CD4-positive, alpha-beta T cell (primary cell): Measurements from ENCODE around the gene COL4A2. TPM values are rescaled to one million over a fixed set of nuclear protein-coding genes. Genes with fewer than 3 reads are reported as not detected.

Source experiments
- ATAC-seq: fragments of 200-7000 bp; cut with Tn5 transposase; one replicate; pipeline ENCODE4 v1.10.0; 2022; ENCODE audit warnings: mild to moderate bottlenecking; ENCODE audit not compliant: poor library complexity
- CTCF ChIA-PET: fragments of 350-600 bp; sonication (Branson Sonifier 250); formaldehyde crosslinking; loops from one replicate; lab custom pipeline; 2021; ENCODE audit warnings: antibody characterized with exemption, inconsistent platforms; lab: Charles Lee
- POLR2A ChIA-PET: fragments of 350-600 bp; sonication (Branson Sonifier 250); formaldehyde crosslinking; loops from one replicate; lab custom pipeline; 2021; ENCODE audit warnings: antibody characterized with exemption, inconsistent platforms; lab: Charles Lee
- DNase-seq, 14 experiments: peaks; one replicate each; pipeline ENCODE4 v3.0.0-alpha.2; 2013 to 2020; ENCODE audit warnings: mixed read lengths in 2 of 14
- H3K27ac ChIP-seq, 2 donors: one replicate each; pipeline versions ENCODE4 v1.5.1 to v1.7.0; 2013; ENCODE audit warnings: low read length in 2 of 2, low read depth in 1 of 2, mild to moderate bottlenecking in 1 of 2
- H3K27me3 ChIP-seq, 2 experiments: 1 replicate in 1 of 2; 2 replicates in 1 of 2; pipeline versions ENCODE4 v1.6.1 to v1.7.0; 2013; ENCODE audit warnings: low read length in 2 of 2, control low read depth in 1 of 2, mild to moderate bottlenecking in 1 of 2, moderate library complexity in 1 of 2; ENCODE audit not compliant: insufficient read depth in 2 of 2, control insufficient read depth in 1 of 2
- H3K36me3 ChIP-seq: one replicate; pipeline ENCODE4 v1.6.1; 2013; ENCODE audit warnings: low read length, control low read depth; ENCODE audit not compliant: insufficient read depth
- H3K4me1 ChIP-seq: one replicate; pipeline ENCODE4 v1.6.1; 2013; ENCODE audit warnings: low read length, control low read depth; ENCODE audit not compliant: insufficient read depth
- H3K4me3 ChIP-seq: one replicate; pipeline ENCODE4 v1.5.1; 2013; ENCODE audit warnings: mild to moderate bottlenecking, low read length, moderate library complexity
- H3K9me3 ChIP-seq, 2 experiments: 1 replicate in 1 of 2; 2 replicates in 1 of 2; pipeline versions ENCODE4 v1.6.1 to v1.7.0; 2013; ENCODE audit warnings: low read length in 2 of 2, mild to moderate bottlenecking in 2 of 2, control low read depth in 1 of 2, moderate library complexity in 1 of 2; ENCODE audit not compliant: control insufficient read depth in 1 of 2, insufficient read depth in 1 of 2
- H3K27ac Mint-ChIP-seq: one replicate; pipeline ENCODE4 v1.8.0; 2020; ENCODE audit warnings: mixed read lengths
- H3K27me3 Mint-ChIP-seq: one replicate; pipeline ENCODE4 v1.8.0; 2021; ENCODE audit warnings: mixed read lengths
- H3K36me3 Mint-ChIP-seq: one replicate; pipeline ENCODE4 v1.8.0; 2021; ENCODE audit warnings: low read depth, mixed read lengths
- H3K4me1 Mint-ChIP-seq: one replicate; pipeline ENCODE4 v1.8.0; 2021; ENCODE audit warnings: low read depth, mixed read lengths
- H3K4me3 Mint-ChIP-seq: one replicate; pipeline ENCODE4 v1.8.0; 2020; ENCODE audit warnings: mild to moderate bottlenecking, mixed read lengths
- H3K9me3 Mint-ChIP-seq: one replicate; pipeline ENCODE4 v1.8.0; 2020; ENCODE audit warnings: mixed read lengths
- CTCF ChIP-seq: fragments of 200-600 bp; IDR thresholded peaks from one replicate; pipeline ENCODE4 v1.8.0; 2022; ENCODE audit warnings: antibody characterized with exemption, mild to moderate bottlenecking
- intact Hi-C, 2 experiments: fragments of 100-400 bp; cut with DNase I in 1 of 2; cut with micrococcal nuclease in 1 of 2; formaldehyde crosslinking; loops; one replicate each; pipeline versions ENCODE4 v1.15.1 to v1.9.0; 2023 to 2025; cut with DNase I, micrococcal nuclease
- total RNA-seq, 174 experiments: library from RNA in 2 of 174; stranded (reverse) in 2 of 174; gene quantifications; one replicate each; pipeline ENCODE4 v1.2.3 and lab custom pipeline; 2021 to 2026

COL4A2 gene
- total RNA-seq, 2 experiments from 2014 or later, result not detected

- Mint-ChIP-seq H3K9me3 (no peaks in the 10 kb centered on the region), H3K4me3 (no peak overlapping the region), H3K4me1 (no peaks in the 10 kb centered on the region), H3K27ac (no peak overlapping the region), H3K36me3 (no peaks in the 10 kb centered on the region), H3K27me3 (peaks cover 46% of the 10 kb centered on the region)
- H3K4me1 ChIP-seq, result no peaks in the 10 kb centered on the region
- no peak overlapping the region for H3K4me3 ChIP-seq
- H3K36me3 ChIP-seq, result no peaks in the 10 kb centered on the region
- ATAC-seq (no peak), DNase-seq (no peak)
- ChIA-PET CTCF (no interaction called here), POLR2A (no interaction called here)
- peaks cover 4% of the 10 kb centered on the region in 2 experiments for H3K27me3 ChIP-seq
- no peak overlapping the region for H3K27ac ChIP-seq
- H3K9me3 ChIP-seq, result peaks cover 0 to 7% of the 10 kb centered on the region in 2 experiments
- intact Hi-C loops, result no loop called here
- no peak for TF ChIP-seq CTCF
Observed at GRCh38 chr13:110264685-110265275, 42.3 kb upstream of the COL4A2 start.

GRCh38 chr13:110265341-110265681, 41.8 kb upstream of the COL4A2 start:
- H3K36me3 Mint-ChIP-seq, result no peaks in the 10 kb centered on the region
- CTCF ChIA-PET, result no interaction called here

GRCh38 chr13:110265682-110266430, 41.2 kb upstream of the COL4A2 start:
- POLR2A ChIA-PET, result no interaction called here
- Mint-ChIP-seq H3K4me1 (no peaks in the 10 kb centered on the region), H3K4me3 (no peak overlapping the region), H3K27ac (no peak overlapping the region), H3K9me3 (no peaks in the 10 kb centered on the region), H3K27me3 (peaks cover 37% of the 10 kb centered on the region), H3K36me3 (no peaks in the 10 kb centered on the region)
- ATAC-seq (no peak), DNase-seq (no peak)
- TF ChIP-seq CTCF, result no peak
- Histone ChIP-seq H3K9me3 (peaks cover 0 to 7% of the 10 kb centered on the region in 2 experiments), H3K4me3 (no peak overlapping the region), H3K4me1 (no peaks in the 10 kb centered on the region), H3K36me3 (no peaks in the 10 kb centered on the region), H3K27ac (no peak overlapping the region), H3K27me3 (peaks cover 4% of the 10 kb centered on the region in 2 experiments)
- intact Hi-C loops, result no loop called here
- CTCF ChIA-PET, result no interaction called here

More at GRCh38 chr13:110265341-110265681, 41.8 kb upstream of the COL4A2 start:
- intact Hi-C loops, result no loop called here
- Mint-ChIP-seq H3K4me3 (no peak overlapping the region), H3K27ac (no peak overlapping the region), H3K4me1 (no peaks in the 10 kb centered on the region), H3K9me3 (no peaks in the 10 kb centered on the region), H3K27me3 (peaks cover 40% of the 10 kb centered on the region)
- peaks cover 4% of the 10 kb centered on the region in 2 experiments for H3K27me3 ChIP-seq
- no peak overlapping the region for H3K4me3 ChIP-seq
- H3K4me1 ChIP-seq, result no peaks in the 10 kb centered on the region
- H3K36me3 ChIP-seq, result no peaks in the 10 kb centered on the region
- ATAC-seq (no peak), DNase-seq (no peak)
- H3K9me3 ChIP-seq, result peaks cover 0 to 7% of the 10 kb centered on the region in 2 experiments
- TF ChIP-seq CTCF, result no peak
- no peak overlapping the region for H3K27ac ChIP-seq
- POLR2A ChIA-PET, result no interaction called here
